PC-3 (cell line): Measurements from ENCODE around the gene ZBTB11. TPM values are rescaled to one million over a fixed set of nuclear protein-coding genes. Genes with fewer than 3 reads are reported as not detected.
"Not testable (repeated sequence)": the region's sequence is repeated elsewhere in the genome, so short reads cannot be mapped to it uniquely, and the experiment has no call there.

Experiments used
- ATAC-seq: fragments of 200-7000 bp; cut with Tn5 transposase; 2 replicates; pipeline ENCODE4 v1.9.1; 2020; ENCODE audit warnings: mild to moderate bottlenecking, moderate library complexity
- BruUV-seq: library from RNA; stranded (reverse); fragments of 400-500 nt; replicated peaks from 2 replicates; lab custom pipeline; 2021; lab: Mats Ljungman, UMichigan
- CTCF ChIA-PET: fragments of 300-600 bp; sonication (Branson Sonifier 250); formaldehyde crosslinking; loops from one replicate; lab custom pipeline; 2022; ENCODE audit warnings: antibody characterized with exemption; lab: Charles Lee
- POLR2A ChIA-PET: fragments of 300-600 bp; sonication (Branson Sonifier 250); formaldehyde crosslinking; loops from one replicate; lab custom pipeline; 2022; ENCODE audit warnings: antibody characterized with exemption; ENCODE audit not compliant: unreplicated experiment; lab: Charles Lee
- DNase-seq: peaks from one replicate; pipeline ENCODE4 v3.0.0-alpha.2; 2015
- H2AFZ ChIP-seq: fragments of 300-600 bp; sonication (generic); 2 replicates; pipeline ENCODE4 v1.6.0; 2016; ENCODE audit warnings: antibody characterized with exemption, low read length
- H3F3A ChIP-seq: fragments of 300-600 bp; sonication (generic); one replicate; pipeline ENCODE4 v1.6.0; 2017; ENCODE audit warnings: antibody characterized with exemption, low read length, control low read depth, mild to moderate bottlenecking; ENCODE audit not compliant: unreplicated experiment
- H3K27ac ChIP-seq: fragments of 300-600 bp; sonication (generic); 2 replicates; pipeline ENCODE4 v1.5.1; 2016; ENCODE audit warnings: mild to moderate bottlenecking, low read length
- H3K27me3 ChIP-seq: fragments of 300-600 bp; sonication (generic); 2 replicates; pipeline ENCODE4 v1.6.1; 2016; ENCODE audit warnings: low read length, mixed read lengths
- H3K36me3 ChIP-seq: fragments of 300-600 bp; sonication (generic); 2 replicates; pipeline ENCODE4 v1.6.1; 2016; ENCODE audit warnings: low read depth, mixed run types, low read length, mixed read lengths
- H3K4me1 ChIP-seq: fragments of 300-600 bp; sonication (generic); 2 replicates; pipeline ENCODE4 v1.5.1; 2016; ENCODE audit warnings: low read length; ENCODE audit not compliant: insufficient read depth
- H3K4me2 ChIP-seq: fragments of 300-600 bp; sonication (generic); 2 replicates; pipeline ENCODE4 v1.6.0; 2016; ENCODE audit warnings: low read length
- H3K4me3 ChIP-seq: fragments of 300-600 bp; sonication (generic); 2 replicates; pipeline ENCODE4 v1.5.1; 2016; ENCODE audit warnings: mild to moderate bottlenecking, low read length, mixed read lengths
- H3K79me2 ChIP-seq: fragments of 300-600 bp; sonication (generic); 2 replicates; pipeline ENCODE4 v1.6.1; 2017; ENCODE audit warnings: low read length, mixed read lengths
- H3K9ac ChIP-seq: fragments of 300-600 bp; sonication (generic); 2 replicates; pipeline ENCODE4 v1.6.0; 2016; ENCODE audit warnings: mild to moderate bottlenecking, low read length
- H3K9me2 ChIP-seq: fragments of 300-600 bp; sonication (generic); replicated peaks from 2 replicates; pipeline ENCODE4 v1.6.1; 2016; ENCODE audit warnings: mixed run types, low read length, mixed read lengths
- H3K9me3 ChIP-seq: fragments of 300-600 bp; sonication (generic); 2 replicates; pipeline ENCODE4 v1.6.1; 2016; ENCODE audit warnings: low read length, mixed read lengths
- H4K20me1 ChIP-seq: fragments of 300-600 bp; sonication (generic); 2 replicates; pipeline ENCODE4 v1.6.1; 2016; ENCODE audit warnings: low read length, mixed read lengths
- EZH2 ChIP-seq: fragments of 300-600 bp; sonication (generic); IDR thresholded peaks from one replicate; pipeline ENCODE4 v1.6.1; 2017; ENCODE audit warnings: antibody characterized with exemption, mild to moderate bottlenecking, low read length; ENCODE audit not compliant: unreplicated experiment
- EZH2phosphoT487 ChIP-seq: fragments of 300-600 bp; sonication (generic); IDR thresholded peaks from 2 replicates; pipeline ENCODE4 v1.6.1; 2018; ENCODE audit warnings: mild to moderate bottlenecking, antibody characterized with exemption, low read length, borderline replicate concordance
- intact Hi-C: fragments of 100-400 bp; cut with micrococcal nuclease; formaldehyde crosslinking; loops from 2 replicates; pipeline ENCODE4 v1.9.0; 2023
- total RNA-seq: library from RNA; depleted of rRNA; stranded (reverse); fragments of >200 nt; gene quantifications from 2 replicates; pipeline ENCODE4 v1.2.3, GENCODE V29; 2014
- TF ChIP-seq, protein P1 (sequence below): fragments of 300-600 bp; sonication (generic); conservative IDR thresholded peaks from 2 replicates; pipeline ENCODE4 v1.5.1; 2017; ENCODE audit warnings: antibody characterized with exemption, low read depth, mild to moderate bottlenecking, low read length

Gene ZBTB11
- total RNA-seq, 1 experiment from 2014 or later: 27.6 TPM

DNA sequence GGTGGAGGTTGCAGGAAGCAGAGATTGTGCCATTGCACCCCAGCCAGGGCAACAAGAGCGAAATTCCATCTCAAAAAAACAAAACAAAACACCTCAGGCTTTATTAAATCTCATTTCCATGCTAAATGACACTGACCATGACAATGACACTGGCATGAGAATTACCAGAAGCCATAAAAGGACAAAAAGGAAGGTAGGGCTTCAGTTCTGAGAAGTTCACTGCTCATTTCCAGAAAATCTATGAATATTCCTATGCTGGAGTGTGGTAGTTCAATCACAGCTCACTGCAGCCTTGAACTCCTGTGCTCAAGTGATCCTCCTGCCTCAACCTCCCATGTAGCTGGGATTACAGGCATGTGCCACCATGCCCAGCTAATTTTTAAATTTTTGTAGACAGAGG is 58.2 kb downstream of the ZBTB11 start:
- no peak overlapping the region for H2AFZ ChIP-seq
- H3K9me3 ChIP-seq: no peaks in the 10 kb centered on the region
- no peaks in the 10 kb centered on the region for H4K20me1 ChIP-seq
- BruUV-seq: no TSS peak
- CTCF ChIA-PET: no interaction called here
- no peaks in the 10 kb centered on the region for H3K36me3 ChIP-seq
- no peaks in the 10 kb centered on the region for H3F3A ChIP-seq
- no peak overlapping the region for H3K4me3 ChIP-seq
- TF ChIP-seq EZH2phosphoT487 (no peak), EZH2 (no peak)
- TF ChIP-seq, protein P1, sequence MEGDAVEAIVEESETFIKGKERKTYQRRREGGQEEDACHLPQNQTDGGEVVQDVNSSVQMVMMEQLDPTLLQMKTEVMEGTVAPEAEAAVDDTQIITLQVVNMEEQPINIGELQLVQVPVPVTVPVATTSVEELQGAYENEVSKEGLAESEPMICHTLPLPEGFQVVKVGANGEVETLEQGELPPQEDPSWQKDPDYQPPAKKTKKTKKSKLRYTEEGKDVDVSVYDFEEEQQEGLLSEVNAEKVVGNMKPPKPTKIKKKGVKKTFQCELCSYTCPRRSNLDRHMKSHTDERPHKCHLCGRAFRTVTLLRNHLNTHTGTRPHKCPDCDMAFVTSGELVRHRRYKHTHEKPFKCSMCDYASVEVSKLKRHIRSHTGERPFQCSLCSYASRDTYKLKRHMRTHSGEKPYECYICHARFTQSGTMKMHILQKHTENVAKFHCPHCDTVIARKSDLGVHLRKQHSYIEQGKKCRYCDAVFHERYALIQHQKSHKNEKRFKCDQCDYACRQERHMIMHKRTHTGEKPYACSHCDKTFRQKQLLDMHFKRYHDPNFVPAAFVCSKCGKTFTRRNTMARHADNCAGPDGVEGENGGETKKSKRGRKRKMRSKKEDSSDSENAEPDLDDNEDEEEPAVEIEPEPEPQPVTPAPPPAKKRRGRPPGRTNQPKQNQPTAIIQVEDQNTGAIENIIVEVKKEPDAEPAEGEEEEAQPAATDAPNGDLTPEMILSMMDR: no peak
- H3K27ac ChIP-seq: no peak overlapping the region
- H3K4me2 ChIP-seq: no peak overlapping the region
- intact Hi-C loops: no loop called here
- H3K79me2 ChIP-seq: no peaks in the 10 kb centered on the region
- H3K27me3 ChIP-seq: no peaks in the 10 kb centered on the region
- H3K4me1 ChIP-seq: no peaks in the 10 kb centered on the region
- no peak for ATAC-seq
- POLR2A ChIA-PET: no interaction called here
- no peak for DNase-seq
- H3K9ac ChIP-seq: no peak overlapping the region
- H3K9me2 ChIP-seq: no peaks in the 10 kb centered on the region

DNA sequence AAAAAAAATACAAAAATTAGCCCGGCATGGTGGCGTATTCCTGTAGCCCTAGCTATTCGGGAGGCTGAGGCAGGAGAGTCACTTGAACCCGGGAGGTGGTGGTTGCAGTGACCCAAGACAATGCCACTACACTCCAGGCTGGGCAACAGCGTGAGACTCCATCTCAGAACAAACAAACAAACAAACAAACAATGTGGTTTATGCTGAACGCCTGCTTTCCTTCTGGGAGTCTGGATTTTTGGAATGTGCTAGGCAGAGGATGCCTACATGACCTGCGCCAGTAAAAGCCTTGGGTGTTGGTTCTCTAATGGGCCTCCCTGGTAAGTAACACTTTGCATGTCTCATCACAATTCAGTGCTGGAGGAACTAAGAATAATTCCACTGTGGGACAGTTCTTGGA is 59.5 kb downstream of the ZBTB11 start:
- H3K9ac ChIP-seq: no peak overlapping the region
- ATAC-seq (no peak), DNase-seq (no peak)
- no peaks in the 10 kb centered on the region for H4K20me1 ChIP-seq
- ChIA-PET CTCF (no interaction called here), POLR2A (no interaction called here)
- no peaks in the 10 kb centered on the region for H3F3A ChIP-seq
- no peak overlapping the region for H2AFZ ChIP-seq
- H3K27me3 ChIP-seq: no peaks in the 10 kb centered on the region
- H3K79me2 ChIP-seq: no peaks in the 10 kb centered on the region
- no peak overlapping the region for H3K4me2 ChIP-seq
- intact Hi-C loops: no loop called here
- H3K27ac ChIP-seq: no peak overlapping the region
- no peaks in the 10 kb centered on the region for H3K9me2 ChIP-seq
- no peaks in the 10 kb centered on the region for H3K36me3 ChIP-seq
- TF ChIP-seq, protein P1: no peak
- no peak for TF ChIP-seq EZH2phosphoT487
- no peak for TF ChIP-seq EZH2
- no peaks in the 10 kb centered on the region for H3K4me1 ChIP-seq
- no TSS peak for BruUV-seq
- H3K4me3 ChIP-seq: no peak overlapping the region
- H3K9me3 ChIP-seq: no peaks in the 10 kb centered on the region

DNA sequence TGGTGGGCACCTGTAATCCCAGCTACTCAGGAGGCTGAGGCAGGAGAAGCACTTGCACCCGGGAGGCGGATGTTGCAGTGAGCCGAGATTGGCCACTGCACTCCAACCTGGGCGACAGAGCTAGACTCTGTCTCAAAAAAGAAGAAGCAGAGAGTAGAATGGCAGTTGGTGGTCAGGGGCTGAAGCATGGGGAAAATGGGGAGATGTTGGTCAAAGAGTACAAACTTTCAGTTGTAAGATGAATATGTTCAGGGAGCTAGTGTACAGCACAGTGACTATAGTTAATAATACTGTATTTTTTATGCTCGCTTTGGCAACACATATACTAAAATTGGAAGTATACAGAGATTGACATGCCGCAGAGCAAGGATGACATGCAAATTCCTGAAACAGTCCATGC is 61.4 kb downstream of the ZBTB11 start:
- BruUV-seq: no TSS peak
- TF ChIP-seq EZH2phosphoT487 (no peak), EZH2 (no peak)
- TF ChIP-seq, protein P1: no peak
- no peak overlapping the region for H3K4me3 ChIP-seq
- no peaks in the 10 kb centered on the region for H3K36me3 ChIP-seq
- ChIA-PET POLR2A (interaction anchor here (0.6 kb wide), 1 partner anchor 16 kb away, joined by 3 read pairs; no protein-coding TSS in a partner anchor), CTCF (no interaction called here)
- H3K9ac ChIP-seq: no peak overlapping the region
- H3K79me2 ChIP-seq: no peaks in the 10 kb centered on the region
- intact Hi-C loops: no loop called here
- no peak for DNase-seq
- H2AFZ ChIP-seq: no peak overlapping the region
- no peak overlapping the region for H3K4me2 ChIP-seq
- H3K4me1 ChIP-seq: no peaks in the 10 kb centered on the region
- H3K9me2 ChIP-seq: no peaks in the 10 kb centered on the region
- ATAC-seq: no peak
- no peaks in the 10 kb centered on the region for H3F3A ChIP-seq
- H3K27me3 ChIP-seq: no peaks in the 10 kb centered on the region
- no peaks in the 10 kb centered on the region for H3K9me3 ChIP-seq
- H4K20me1 ChIP-seq: no peaks in the 10 kb centered on the region
- no peak overlapping the region for H3K27ac ChIP-seq

DNA sequence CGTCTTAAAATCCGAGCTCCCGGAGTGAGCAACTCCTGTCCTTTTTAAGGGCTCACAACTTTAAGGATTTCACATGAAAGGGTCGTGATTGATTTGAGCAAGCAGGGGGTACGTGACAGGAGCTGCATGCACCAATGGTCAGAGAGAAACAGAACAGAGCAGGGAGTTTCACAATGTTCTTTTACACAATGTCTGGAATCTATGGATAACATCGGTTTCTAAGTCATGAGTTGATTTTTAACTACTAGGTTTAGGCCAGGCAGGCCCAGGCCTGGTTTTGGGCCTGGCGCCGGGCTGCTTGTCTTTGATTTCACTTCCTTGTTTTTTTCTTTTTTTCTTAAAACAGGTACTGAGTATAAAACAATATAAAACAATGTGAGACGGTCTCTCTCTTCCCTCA is 63.9 kb downstream of the ZBTB11 start:
- H3K9me3 ChIP-seq, H3K4me3 ChIP-seq, H3K4me1 ChIP-seq, H4K20me1 ChIP-seq, DNase-seq, H3K27ac ChIP-seq, H3K9me2 ChIP-seq, H3K36me3 ChIP-seq, H3K27me3 ChIP-seq, CTCF ChIA-PET, BruUV-seq, ATAC-seq, H3K79me2 ChIP-seq, H3K4me2 ChIP-seq, POLR2A ChIA-PET, H3F3A ChIP-seq, intact Hi-C loops, H2AFZ ChIP-seq, H3K9ac ChIP-seq: not testable (repeated sequence)
